Middle frontal gyrus (tissue), 1 donor: ENCODE data around the gene BRCA2.

Experiments used
- DNase-seq: peaks from one replicate; pipeline ENCODE4 v3.0.0-alpha.2; 2015; ENCODE audit warnings: low spot score; ENCODE audit errors: extremely low spot score

BRCA2 gene

GRCh38 chr13:32315238-32316027 lies at the start of gene BRCA2, which contains the start of gene ZAR1L:
Gene BRCA2, plus strand, starts transcription at chr13:32315508. Its CDS starts 953 bp downstream, at chr13:32316461.
Gene ZAR1L, minus strand, starts transcription at chr13:32315363. Its CDS starts 3,438 bp downstream, at chr13:32311925.
- peak; percentile 88 for DNase-seq

GRCh38 chr13:32265726-32266125 lies 49.6 kb upstream of the BRCA2 start:
- DNase-seq: no peak

GRCh38 chr13:32266130-32266529 lies 49.2 kb upstream of the BRCA2 start:
- DNase-seq: no peak

- DNase-seq: no peak
Observed at GRCh38 chr13:32267836-32268439, 47.4 kb upstream of the BRCA2 start.

- no peak for DNase-seq
Observed at GRCh38 chr13:32272021-32272683, 43.2 kb upstream of the BRCA2 start.

GRCh38 chr13:32277839-32278238 lies 37.5 kb upstream of the BRCA2 start:
- no peak for DNase-seq

GRCh38 chr13:32278426-32278825 lies 36.9 kb upstream of the BRCA2 start:
- DNase-seq: no peak

GRCh38 chr13:32281096-32281495 lies 34.2 kb upstream of the BRCA2 start:
- no peak for DNase-seq

- DNase-seq: no peak
Observed at GRCh38 chr13:32282096-32282711, 33.1 kb upstream of the BRCA2 start.

- peak; percentile 56 for DNase-seq
Observed at GRCh38 chr13:32284927-32285632, 30.2 kb upstream of the BRCA2 start.

- no peak for DNase-seq
Observed at GRCh38 chr13:32285633-32285965, 29.7 kb upstream of the BRCA2 start.

GRCh38 chr13:32297206-32297605 lies 18.1 kb upstream of the BRCA2 start:
- DNase-seq: no peak

GRCh38 chr13:32298695-32299094 lies 16.6 kb upstream of the BRCA2 start:
- no peak for DNase-seq

- no peak for DNase-seq
Observed at GRCh38 chr13:32299893-32300292, 15.4 kb upstream of the BRCA2 start.

- no peak for DNase-seq
Observed at GRCh38 chr13:32300406-32300805, 14.9 kb upstream of the BRCA2 start.

GRCh38 chr13:32300920-32301319 lies 14.4 kb upstream of the BRCA2 start:
- DNase-seq: no peak

- no peak for DNase-seq
Observed at GRCh38 chr13:32302461-32302860, 12.8 kb upstream of the BRCA2 start.

- DNase-seq: no peak
Observed at GRCh38 chr13:32305646-32306045, 9.7 kb upstream of the BRCA2 start.

GRCh38 chr13:32309312-32310133 lies 5.8 kb upstream of the BRCA2 start:
- DNase-seq: no peak

GRCh38 chr13:32310134-32310706 lies 5.1 kb upstream of the BRCA2 start:
- no peak for DNase-seq
